Measurements from ENCODE around the gene PARD3B. TPM values are rescaled to one million over a fixed set of nuclear protein-coding genes. Genes with fewer than 3 reads are reported as not detected.

The PARD3B gene
- total RNA-seq, 1 donor from 2014 or later: 10.3 TPM

- no peak for DNase-seq (ENCODE audit: extremely low read depth, low read depth, low spot score)
Measured at GRCh38 chr2:204693262-204693661, 148.0 kb downstream of the PARD3B start.

GRCh38 chr2:204695506-204695905 lies 150.2 kb downstream of the PARD3B start:
- no peak for DNase-seq (ENCODE audit: extremely low read depth, low read depth, low spot score)

- no peak for DNase-seq (ENCODE audit: extremely low read depth, low read depth, low spot score)
Measured at GRCh38 chr2:204696124-204696523, 150.8 kb downstream of the PARD3B start.

GRCh38 chr2:204705243-204705932 lies 160.1 kb downstream of the PARD3B start:
- no peak for DNase-seq (ENCODE audit: extremely low read depth, low read depth, low spot score)

GRCh38 chr2:204706939-204707338 lies 161.7 kb downstream of the PARD3B start:
- DNase-seq (ENCODE audit: extremely low read depth, low read depth, low spot score): no peak

- no peak for DNase-seq (ENCODE audit: extremely low read depth, low read depth, low spot score)
Measured at GRCh38 chr2:204713211-204713610, 167.9 kb downstream of the PARD3B start.

- DNase-seq (ENCODE audit: extremely low read depth, low read depth, low spot score): no peak
Measured at GRCh38 chr2:204715361-204715760, 170.1 kb downstream of the PARD3B start.

- DNase-seq (ENCODE audit: extremely low read depth, low read depth, low spot score): no peak
Measured at GRCh38 chr2:204717591-204717990, 172.3 kb downstream of the PARD3B start.

GRCh38 chr2:204718607-204719006 lies 173.3 kb downstream of the PARD3B start:
- DNase-seq (ENCODE audit: extremely low read depth, low read depth, low spot score): no peak

GRCh38 chr2:204720874-204721273 lies 175.6 kb downstream of the PARD3B start:
- no peak for DNase-seq (ENCODE audit: extremely low read depth, low read depth, low spot score)

GRCh38 chr2:204722207-204722606 lies 176.9 kb downstream of the PARD3B start:
- DNase-seq (ENCODE audit: extremely low read depth, low read depth, low spot score): no peak

- no peak for DNase-seq (ENCODE audit: extremely low read depth, low read depth, low spot score)
Measured at GRCh38 chr2:204722691-204723090, 177.4 kb downstream of the PARD3B start.

GRCh38 chr2:204725693-204726360 lies 180.6 kb downstream of the PARD3B start:
- no peak for DNase-seq (ENCODE audit: extremely low read depth, low read depth, low spot score)

GRCh38 chr2:204726831-204727230 lies 181.6 kb downstream of the PARD3B start:
- DNase-seq (ENCODE audit: extremely low read depth, low read depth, low spot score): no peak

GRCh38 chr2:204727368-204727767 lies 182.1 kb downstream of the PARD3B start:
- DNase-seq (ENCODE audit: extremely low read depth, low read depth, low spot score): no peak

GRCh38 chr2:204730603-204731002 lies 185.3 kb downstream of the PARD3B start:
- DNase-seq (ENCODE audit: extremely low read depth, low read depth, low spot score): no peak

GRCh38 chr2:204732019-204732418 lies 186.7 kb downstream of the PARD3B start:
- no peak for DNase-seq (ENCODE audit: extremely low read depth, low read depth, low spot score)

GRCh38 chr2:204737296-204737695 lies 192.0 kb downstream of the PARD3B start:
- no peak for DNase-seq (ENCODE audit: extremely low read depth, low read depth, low spot score)

- no peak for DNase-seq (ENCODE audit: extremely low read depth, low read depth, low spot score)
Measured at GRCh38 chr2:204738721-204739120, 193.4 kb downstream of the PARD3B start.

GRCh38 chr2:204743393-204743960 lies 198.2 kb downstream of the PARD3B start:
- DNase-seq (ENCODE audit: extremely low read depth, low read depth, low spot score): no peak

- no peak for DNase-seq (ENCODE audit: extremely low read depth, low read depth, low spot score)
Measured at GRCh38 chr2:204744506-204744905, 199.2 kb downstream of the PARD3B start.

GRCh38 chr2:204748286-204748685 lies 203.0 kb downstream of the PARD3B start:
- no peak for DNase-seq (ENCODE audit: extremely low read depth, low read depth, low spot score)

All from glomerular endothelial cell (primary cell).